GM19023 (cell line): ENCODE results near the gene CHD6.
"Not testable (repeated sequence)": the region's sequence is repeated elsewhere in the genome, so short reads cannot be mapped to it uniquely, and the experiment has no call there.

Source experiments
- ATAC-seq: cut with Tn5 transposase; IDR thresholded peaks from one replicate; pipeline ENCODE4 v1.9.1; 2021; ENCODE audit warnings: mild to moderate bottlenecking, moderate library complexity; ENCODE audit not compliant: unreplicated experiment

The CHD6 gene

DNA sequence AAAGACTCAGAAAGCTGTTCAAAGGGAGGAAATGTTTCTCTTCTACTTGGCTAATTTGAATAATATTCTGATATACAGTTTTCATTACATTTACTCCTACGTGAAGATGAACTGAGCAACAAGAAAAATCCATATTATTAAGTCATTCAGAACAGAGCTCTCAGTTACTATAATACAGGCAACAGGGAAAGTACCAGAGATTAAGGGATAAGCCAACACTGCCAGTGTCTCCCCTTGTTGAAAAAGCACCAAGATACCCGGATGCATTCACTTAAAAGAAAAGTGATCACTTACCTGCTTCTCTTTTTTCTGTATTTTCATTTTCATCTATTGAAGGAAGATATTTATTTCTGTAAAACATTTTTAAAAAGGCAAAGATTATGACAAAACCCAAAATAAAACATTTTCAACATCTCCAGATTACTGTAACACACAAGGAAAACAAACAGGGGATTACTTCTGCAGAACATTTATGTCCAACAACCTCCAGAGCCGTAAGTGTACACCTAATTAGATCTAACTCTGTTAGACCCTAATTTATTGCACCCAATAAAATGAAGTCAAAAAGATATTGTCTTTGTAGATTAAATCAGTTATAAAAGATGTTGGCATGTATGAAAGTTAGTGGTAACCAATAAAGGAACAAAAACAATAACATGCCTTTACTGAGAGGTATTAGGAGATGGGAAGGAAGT lies 67.0 kb downstream of the CHD6 start:
- ATAC-seq = no peak

DNA sequence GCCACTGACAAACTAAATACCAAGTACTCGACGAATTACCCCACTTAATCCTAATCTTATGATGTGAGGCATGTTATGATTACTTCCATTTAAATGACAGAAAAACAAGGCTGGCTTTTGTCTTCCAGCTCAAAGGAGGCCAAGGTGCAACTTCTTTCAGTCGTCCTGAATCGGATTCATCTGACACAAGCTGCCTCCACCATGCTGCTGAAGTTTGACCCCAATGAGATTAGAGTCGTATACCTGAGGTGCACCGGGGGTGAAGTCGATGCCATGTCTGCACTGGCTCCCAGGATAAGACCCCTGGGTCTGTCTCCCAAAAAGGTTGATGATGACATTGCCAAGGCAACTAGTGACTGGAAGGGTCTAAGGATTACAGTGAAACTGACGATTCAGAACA lies 71.0 kb downstream of the CHD6 start:
- ATAC-seq = no peak

DNA sequence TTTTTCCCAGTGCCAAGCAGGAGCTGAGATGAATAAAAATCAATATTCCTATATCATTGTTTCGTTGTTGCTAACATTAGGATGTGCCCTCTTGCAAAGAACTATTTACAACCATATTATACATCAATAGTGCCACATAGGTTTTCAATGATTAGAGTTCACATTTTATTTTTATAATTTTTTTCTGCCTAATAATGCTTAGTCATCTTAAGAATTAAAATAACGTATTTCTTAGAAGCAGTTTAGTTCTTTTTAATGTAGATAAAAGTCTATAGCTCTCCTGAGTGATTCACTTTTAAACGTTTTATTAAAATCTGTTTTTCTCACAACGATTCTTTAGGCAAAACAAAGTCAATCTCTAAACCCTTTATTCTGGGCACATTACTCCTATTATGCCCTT lies 71.6 kb downstream of the CHD6 start:
- no peak for ATAC-seq

DNA sequence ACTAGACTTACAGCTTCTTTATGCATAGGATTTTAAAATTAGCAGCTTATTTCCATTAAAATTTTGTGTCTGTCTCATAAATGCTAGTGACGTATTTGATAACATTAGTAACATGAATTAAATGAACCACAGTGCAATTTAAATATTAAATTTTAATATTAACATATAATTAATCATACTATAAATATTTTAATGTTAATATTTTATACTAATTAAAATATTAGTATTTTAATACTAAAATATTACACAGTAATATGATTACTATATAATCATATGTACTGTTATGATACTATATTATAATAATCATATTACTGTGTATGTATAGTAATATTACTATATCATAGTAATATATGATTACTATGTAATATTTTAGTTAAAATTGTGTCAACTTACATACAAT lies 73.7 kb downstream of the CHD6 start:
- no peak for ATAC-seq

DNA sequence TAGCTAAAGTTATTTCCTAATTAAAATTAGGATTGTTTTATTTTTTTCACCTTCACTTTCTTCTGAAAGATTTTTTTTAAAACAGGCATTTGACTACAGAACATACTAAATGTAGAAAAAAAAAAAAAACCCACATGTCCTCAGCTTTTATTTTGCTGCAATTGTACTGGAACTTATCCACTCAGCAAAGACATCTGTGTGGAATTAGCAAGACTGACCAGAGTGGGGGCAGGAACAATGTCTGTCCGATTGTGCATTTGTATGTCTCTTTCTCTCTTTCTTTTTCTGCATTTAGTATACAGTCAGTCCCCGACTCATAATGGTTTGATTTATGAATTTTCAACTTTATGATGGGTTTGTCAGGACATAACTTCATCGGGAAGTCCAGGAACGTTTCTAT lies 77.3 kb downstream of the CHD6 start:
- no peak for ATAC-seq

DNA sequence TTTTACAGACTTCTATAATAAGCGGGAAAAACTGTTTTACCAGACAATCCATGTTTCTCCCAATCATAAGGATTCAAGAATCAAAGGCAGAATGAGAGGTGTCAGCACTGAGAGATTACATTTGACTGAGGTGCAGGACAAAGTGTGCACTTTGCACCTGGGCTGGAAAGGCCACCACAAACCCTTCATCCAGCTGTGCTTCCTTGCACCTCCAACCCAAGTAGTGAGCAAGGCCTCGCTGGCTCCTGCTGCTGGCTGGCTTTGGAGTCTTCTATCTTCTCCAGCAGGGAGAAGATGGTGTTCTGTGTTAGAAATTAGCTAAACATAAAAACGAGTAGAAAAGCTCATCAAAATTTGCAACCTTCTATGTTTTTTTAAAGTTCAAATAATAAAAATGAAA lies 77.7 kb downstream of the CHD6 start:
- ATAC-seq = no peak

DNA sequence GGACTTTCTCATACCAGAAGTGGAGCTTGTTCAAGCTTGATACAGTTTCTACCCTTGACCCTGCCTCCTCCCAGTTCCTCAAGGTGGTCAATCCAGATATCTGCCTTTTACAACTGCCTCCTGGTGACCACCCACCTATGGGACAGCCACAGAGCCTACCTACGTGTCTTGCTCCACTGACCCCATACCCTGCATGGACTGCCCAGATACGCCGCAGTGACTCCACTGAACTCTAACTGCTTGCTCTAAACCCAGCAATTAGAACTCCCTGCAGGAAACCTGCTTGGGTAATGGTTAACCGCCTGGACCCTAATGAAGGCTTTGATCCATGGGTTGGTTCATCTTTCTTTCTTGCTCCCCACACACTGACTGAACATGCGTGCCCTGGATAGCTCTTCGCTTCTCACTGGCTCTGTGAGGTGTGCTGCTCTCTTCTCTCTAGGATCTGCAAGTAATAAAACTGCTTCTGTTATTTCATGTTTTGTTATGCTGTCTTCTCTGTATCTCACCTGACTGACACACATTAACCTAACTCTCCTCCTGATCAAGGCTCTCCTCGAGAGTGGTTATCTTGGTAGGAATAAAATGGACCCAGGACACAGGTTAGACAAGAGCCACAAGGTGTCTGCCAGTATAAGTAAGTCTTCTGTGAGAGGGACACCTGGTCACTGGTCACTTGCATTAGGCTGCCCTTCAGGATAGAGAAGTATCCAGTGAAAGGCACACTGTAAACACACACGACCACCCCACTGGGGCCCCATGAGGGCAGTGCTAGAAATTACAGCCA lies 79.2 kb downstream of the CHD6 start:
- no peak for ATAC-seq

DNA sequence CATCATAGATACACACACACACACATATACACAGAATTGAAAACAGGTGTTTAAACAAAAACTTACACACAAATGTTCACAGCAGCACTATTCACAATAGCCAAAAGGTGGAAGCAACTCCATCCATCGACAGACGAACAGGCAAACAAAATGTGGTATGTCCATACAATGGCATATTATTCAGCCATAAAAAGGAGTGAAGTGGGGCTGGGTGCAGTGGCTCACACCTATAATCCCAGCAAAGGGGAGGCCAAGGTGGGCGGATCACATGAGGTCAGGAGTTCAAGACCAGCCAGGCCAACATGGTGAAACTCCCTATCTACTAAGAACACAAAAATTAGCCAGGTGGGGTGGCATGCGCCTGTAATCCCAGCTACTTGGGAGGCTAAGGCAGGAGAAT lies 80.3 kb downstream of the CHD6 start:
- ATAC-seq = no peak

DNA sequence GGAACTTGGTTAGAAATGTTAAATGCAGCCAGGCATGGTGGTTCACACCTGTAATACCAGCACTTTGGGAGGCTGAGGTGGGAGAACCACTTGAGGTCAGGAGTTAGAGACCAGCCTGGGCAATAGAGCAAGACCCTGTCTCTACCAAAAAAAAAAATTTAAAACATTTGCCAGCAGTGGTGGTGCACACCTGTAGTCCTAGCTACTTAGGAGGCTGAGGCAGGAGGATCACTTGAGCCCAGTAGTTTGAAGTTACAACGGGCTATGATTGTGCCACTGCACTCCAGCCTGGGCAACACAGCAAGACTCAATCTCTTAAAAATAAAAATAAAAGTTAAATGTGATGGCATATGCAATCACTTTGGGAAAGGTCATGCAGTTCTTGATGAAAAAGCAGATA lies 82.6 kb downstream of the CHD6 start:
- not testable (repeated sequence) for ATAC-seq

DNA sequence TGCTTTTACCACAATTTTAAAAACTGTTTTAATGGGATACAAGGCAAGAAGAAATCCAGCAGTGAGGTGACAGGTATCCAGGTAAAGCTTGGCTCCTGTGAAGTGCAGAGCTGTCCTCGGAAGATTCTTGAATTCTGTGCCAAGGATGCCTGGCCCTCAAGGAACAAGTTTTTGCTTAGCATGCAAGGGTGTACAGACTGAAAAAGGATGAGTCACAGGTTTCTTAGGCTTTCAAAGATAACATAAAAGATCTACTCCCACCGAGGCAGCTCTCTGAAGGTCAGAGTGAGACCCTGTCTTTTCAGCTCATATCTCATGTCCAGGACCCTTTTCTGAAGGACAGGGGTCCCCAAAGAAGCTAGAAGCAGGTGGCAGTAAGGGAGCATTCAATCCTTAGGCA lies 83.3 kb downstream of the CHD6 start:
- ATAC-seq = no peak

DNA sequence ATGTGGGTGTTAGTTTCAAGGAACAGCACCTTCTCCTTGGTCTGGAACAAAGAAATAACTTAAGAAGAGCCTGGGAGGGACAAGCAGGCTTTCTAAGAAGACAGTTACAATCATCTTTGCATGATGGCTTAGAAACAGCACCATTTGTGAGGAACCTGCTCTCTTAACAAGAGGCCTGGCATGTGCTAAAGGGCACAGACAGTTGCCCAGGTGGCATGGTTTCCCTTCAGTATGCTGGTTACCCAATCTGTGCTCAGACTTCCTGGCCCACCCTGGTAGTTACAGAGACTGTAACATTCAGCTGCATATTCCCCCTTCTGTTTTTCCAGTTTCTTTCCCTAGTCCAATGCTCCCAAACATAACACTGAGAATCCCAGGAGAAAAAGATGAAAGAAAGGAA lies 84.0 kb downstream of the CHD6 start:
- no peak for ATAC-seq

DNA sequence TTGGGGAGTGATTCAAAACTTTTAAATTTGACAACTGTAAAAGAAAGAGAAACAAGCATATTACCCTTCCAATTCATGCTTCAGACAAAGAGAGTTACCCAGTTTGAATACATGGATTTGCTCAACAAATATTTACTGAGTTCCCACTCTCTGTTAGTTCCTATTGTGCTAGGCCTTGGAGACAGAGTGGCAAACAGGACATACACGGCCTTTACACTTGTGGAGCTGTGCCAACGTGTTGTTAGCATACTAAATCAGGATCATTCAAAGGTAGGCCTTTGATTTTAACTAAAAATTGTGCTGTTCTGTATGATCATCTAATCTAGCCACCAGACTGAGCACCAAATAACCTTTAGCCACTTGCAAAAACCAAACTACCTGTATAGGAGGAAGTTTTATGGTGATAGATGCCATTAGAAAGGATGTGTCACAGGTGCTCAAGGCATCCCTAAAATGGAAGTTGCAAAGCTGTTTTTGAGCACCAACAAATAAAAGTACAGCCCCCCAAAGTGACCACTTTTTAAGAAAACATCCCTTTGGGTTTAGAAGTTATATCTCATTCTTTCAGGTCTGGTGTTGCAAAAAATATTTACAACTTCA lies 84.5 kb downstream of the CHD6 start:
- ATAC-seq = no peak

DNA sequence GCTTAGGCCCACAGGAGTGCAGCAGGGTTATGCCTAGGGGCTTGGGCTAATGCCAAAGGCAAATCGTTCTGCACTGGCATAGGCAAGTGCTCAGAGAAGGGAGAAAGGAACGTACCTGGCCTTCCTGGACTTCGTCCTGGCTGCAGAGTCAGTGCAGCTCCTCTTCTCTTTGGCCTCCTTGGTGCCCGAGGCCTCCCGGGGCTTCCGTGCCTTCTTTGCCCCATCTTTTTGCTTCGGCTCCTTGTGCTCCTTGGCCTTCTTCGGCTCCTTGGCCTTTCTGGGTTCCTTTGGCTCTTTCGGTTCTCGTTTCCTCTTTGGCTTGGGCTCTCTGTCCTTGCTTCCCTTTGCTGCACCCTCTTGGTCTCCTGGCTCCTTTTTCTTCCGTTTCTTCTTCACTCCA lies 85.2 kb downstream of the CHD6 start:
- no peak for ATAC-seq

DNA sequence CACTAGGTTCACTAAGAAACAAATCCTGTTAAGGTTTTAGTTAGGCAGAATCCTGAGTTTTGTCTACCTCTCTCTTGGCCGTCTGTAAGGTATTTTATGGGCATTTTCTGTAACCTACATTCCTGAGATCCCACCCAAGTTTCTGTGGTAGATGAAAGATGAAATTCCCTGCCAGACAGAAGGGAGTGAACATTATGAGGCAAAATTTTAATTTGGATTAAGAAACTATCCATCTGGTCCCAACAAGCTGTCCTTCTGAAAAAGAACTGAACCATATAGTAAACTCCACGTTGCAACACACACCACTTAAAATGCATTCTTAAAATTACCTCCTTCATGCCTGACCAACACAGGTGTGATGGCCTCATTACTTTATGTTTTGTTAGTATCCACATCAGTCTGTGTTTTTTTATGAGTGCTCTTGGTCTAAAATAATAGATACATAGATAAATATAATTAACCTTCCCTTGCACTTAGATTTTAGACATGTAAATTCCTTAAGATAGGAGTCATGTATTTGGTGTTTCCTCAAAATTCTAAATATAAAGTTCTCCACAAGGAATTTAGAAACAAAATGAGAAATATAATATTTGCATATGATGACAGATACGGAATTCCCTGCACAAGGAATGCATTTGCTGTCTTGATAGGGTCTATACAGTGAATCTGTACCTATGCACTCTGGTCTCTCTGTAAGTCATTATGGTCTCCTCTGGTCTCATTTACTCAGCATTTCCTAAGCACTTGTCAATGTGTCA lies 86.5 kb downstream of the CHD6 start:
- ATAC-seq = no peak

DNA sequence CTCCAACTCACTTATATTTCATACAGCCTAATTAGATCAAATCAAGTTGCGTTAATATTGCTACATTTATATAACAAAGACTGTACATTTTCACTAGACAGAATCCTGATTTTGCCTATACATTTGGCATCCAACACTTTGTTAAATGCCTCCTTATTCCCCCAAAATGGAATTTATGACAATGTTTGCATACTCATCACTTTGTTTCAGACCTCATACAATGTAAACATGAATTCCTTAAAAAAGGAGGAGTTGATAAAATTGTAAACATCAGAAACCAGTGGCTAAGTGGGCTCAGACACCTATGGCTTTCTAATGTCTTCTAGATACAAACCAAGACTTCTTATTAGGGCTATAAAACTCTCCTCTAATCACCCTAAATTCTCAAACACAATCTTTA lies 87.3 kb downstream of the CHD6 start:
- ATAC-seq = no peak

DNA sequence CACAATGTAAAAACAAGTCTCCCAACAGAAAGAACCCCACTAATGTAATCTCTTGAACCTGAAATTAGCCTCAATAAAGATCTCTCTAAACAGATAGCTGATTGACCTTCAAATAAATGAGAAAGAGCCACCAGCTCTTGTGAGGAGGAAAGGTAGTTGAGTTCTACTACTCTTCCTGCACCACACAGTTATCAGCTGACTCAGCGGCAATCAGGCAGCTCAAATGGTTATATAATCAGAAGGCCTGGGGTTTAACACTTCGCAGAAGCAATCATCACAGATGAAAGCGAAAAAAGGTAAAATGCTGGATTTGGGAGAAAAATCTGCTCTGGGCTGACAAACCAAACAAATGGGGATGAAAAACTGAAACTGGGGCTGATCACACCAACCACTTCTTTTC lies 91.8 kb downstream of the CHD6 start:
- ATAC-seq = no peak

DNA sequence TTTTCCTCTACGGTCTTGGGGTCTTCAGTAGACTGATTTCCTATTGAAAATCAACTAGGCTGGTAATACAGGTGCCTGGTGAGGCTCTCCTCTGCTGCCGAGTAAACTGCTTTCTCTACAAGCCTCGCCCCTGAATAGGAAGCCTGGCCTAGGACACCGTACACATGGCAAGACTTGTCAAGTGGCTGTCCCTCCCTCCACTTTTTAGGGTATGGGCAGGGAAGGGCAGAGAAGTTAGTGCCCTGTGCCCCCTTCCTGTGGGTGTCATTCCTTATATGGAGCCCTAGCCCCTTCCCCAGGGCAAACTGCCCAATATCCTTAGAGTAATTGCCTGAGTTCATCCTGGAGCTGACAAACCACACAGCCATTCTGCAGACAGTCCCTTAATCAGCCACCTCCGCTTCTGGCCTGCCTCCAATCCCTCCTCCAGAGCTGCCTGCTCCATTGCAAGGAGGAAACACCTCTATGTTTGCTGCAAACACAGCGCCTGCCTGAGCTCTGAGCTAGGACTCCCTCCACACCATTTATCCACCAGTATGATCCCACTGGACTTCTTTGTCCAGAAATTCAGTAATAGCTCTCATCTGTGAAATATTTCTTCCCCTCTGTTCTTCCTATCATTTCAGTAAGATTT lies 93.1 kb downstream of the CHD6 start:
- ATAC-seq = no peak

DNA sequence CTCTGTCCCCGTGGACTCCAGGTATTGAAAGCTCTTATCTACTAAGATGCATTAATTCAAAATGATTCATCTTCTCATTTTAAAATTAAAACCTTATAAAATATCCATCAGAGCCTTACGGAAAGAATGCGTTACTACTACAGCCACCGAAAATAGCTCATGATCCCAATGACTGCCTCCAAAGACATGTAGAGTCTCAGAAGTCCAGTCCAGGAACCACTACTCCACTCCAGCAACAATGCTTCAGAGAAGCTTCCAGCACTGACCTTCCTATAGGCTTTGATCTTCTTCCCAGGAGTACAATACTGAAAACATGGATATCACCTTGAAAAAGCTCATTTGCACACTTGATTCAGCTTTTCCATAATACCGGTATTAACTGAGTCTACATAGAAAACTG lies 94.3 kb downstream of the CHD6 start:
- ATAC-seq = no peak

DNA sequence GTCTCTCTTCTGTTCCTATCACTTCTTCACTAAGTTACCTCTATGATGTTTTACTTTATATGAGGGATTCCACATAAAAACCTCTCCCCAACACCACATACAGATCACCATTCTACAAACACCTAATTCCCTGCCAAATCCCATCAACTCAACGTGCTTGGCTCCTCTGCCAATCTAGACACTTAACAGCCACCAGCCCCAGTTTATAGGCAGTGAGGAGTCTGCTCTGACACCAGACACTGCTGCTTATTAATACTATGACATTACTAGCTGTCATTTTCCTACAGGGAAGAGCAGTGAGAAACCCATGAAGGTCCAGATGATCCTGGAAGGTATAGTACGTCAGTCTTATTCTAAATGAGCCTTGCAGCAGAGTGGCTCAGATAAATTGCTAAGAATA lies 104.3 kb downstream of the CHD6 start:
- ATAC-seq = no peak

DNA sequence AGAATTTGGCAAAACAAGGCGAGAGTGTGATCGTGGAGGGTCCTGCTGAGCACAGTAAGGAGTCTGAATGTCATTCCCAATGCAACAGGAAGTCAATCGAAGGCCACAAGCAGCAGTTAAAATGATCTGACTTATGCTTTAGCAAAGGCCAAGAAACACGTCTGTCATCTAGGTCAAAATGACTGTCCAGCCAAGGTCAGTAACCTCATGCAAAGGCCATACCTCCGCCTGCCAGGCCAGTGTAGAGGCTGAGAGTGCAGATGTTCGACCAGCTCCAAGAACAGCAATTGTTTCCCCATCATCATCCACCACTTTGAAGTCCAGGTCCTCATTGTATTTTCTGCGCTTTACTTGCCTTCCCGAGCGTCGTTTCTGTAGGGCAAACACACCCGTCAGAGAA lies 105.6 kb downstream of the CHD6 start:
- no peak for ATAC-seq

DNA sequence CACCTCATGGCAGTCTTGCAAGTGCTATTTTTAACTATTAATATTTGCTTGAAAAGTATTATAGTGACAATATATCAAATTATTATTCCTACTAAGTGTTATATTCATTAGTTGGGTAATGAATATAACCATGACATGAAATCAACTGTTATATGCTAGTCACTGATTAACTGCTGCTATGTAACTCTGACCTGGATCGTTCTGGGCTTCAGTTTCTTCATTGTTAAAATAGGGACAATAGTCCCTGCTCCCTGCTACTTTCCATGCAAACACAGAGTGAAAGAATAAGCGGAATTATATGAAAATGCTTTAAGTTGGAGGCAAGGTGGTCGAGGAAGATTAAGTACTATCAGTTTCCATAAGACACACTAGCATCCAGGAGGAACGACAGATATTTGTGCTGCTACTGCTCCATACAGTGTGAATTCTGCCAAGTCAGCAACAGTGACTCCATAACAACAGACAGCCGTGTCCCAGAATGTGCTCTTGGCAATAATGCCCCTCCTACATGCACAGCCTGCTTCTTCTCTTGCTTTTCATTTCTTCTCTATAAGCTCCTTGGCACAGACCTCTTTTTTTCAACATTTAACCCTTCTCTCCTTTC lies 107.2 kb downstream of the CHD6 start:
- ATAC-seq = no peak
